ENCODE data around the gene RAP1B. TPM values are rescaled to one million over a fixed set of nuclear protein-coding genes. Genes with fewer than 3 reads are reported as not detected.

Gene RAP1B
- polyA plus RNA-seq, 1 donor (not counting 4 experiments of a cell fraction or from before 2014, with no cell fraction given), result 274 TPM

- H3K9me1 ChIP-seq (ENCODE audit: control insufficient read depth, extremely low read depth, insufficient read depth, low read length), result no peaks in the 10 kb centered on the region
- FAIRE-seq (no peak), DNase-seq (ENCODE audit: low read depth, low spot score) (no peak)
- TF ChIP-seq, protein P1, sequence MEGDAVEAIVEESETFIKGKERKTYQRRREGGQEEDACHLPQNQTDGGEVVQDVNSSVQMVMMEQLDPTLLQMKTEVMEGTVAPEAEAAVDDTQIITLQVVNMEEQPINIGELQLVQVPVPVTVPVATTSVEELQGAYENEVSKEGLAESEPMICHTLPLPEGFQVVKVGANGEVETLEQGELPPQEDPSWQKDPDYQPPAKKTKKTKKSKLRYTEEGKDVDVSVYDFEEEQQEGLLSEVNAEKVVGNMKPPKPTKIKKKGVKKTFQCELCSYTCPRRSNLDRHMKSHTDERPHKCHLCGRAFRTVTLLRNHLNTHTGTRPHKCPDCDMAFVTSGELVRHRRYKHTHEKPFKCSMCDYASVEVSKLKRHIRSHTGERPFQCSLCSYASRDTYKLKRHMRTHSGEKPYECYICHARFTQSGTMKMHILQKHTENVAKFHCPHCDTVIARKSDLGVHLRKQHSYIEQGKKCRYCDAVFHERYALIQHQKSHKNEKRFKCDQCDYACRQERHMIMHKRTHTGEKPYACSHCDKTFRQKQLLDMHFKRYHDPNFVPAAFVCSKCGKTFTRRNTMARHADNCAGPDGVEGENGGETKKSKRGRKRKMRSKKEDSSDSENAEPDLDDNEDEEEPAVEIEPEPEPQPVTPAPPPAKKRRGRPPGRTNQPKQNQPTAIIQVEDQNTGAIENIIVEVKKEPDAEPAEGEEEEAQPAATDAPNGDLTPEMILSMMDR (optimal IDR thresholded peaks at IDR 0.05 in 1 of 3, IDR thresholded peaks at IDR 0.05 in 1 of 3, conservative IDR thresholded peaks at IDR 0.05 in 1 of 3; ENCODE audit: extremely low read depth in 1 of 3, insufficient read depth in 2 of 3, low read length in 3 of 3), result no peak
- no peak for TF ChIP-seq EZH2 (IDR thresholded peaks at IDR 0.05; ENCODE audit: low read length)
- peaks cover 15% of the 10 kb centered on the region for H3K4me1 ChIP-seq (ENCODE audit: control insufficient read depth, extremely low read depth, insufficient read depth, low read length)
- H4K20me1 ChIP-seq (ENCODE audit: control insufficient read depth, extremely low read depth, insufficient read depth, low read length), result no peaks in the 10 kb centered on the region
- no peak overlapping the region for H3K27ac ChIP-seq (ENCODE audit: control insufficient read depth, insufficient read depth, low read length)
- no peak overlapping the region for H2AFZ ChIP-seq (ENCODE audit: control insufficient read depth, low read length)
- H3K79me2 ChIP-seq (ENCODE audit: control insufficient read depth, insufficient read depth, low read length), result no peaks in the 10 kb centered on the region
- H3K27me3 ChIP-seq (ENCODE audit: control insufficient read depth, extremely low read depth, insufficient read depth, low read length), result no peaks in the 10 kb centered on the region
- dilution Hi-C loops (cut with MboI; ENCODE audit: extremely low pct_ligation_motif_present, low sequenced_read_pairs), result no loop called here
- peaks cover 4% of the 10 kb centered on the region for H3K9me3 ChIP-seq (ENCODE audit: control insufficient read depth, low read depth, low read length)
- H3K4me2 ChIP-seq (ENCODE audit: control insufficient read depth, extremely low read depth, insufficient read depth, low read depth, low read length), result no peak overlapping the region
- H3K36me3 ChIP-seq (ENCODE audit: control insufficient read depth in 2 of 2, extremely low read depth in 1 of 2, insufficient read depth in 2 of 2, low read length in 2 of 2), result no peaks in the 10 kb centered on the region
- no peak overlapping the region for H3K4me3 ChIP-seq (ENCODE audit: control insufficient read depth in 2 of 3, extremely low read depth in 1 of 3, insufficient read depth in 2 of 3, low read depth in 1 of 3, low read length in 3 of 3)
- H3K9ac ChIP-seq (ENCODE audit: control insufficient read depth, extremely low read depth, insufficient read depth, low read length), result no peak overlapping the region
Observed at GRCh38 chr12:68585966-68586365, 24.7 kb upstream of the RAP1B start.

GRCh38 chr12:68587448-68587873 lies 23.2 kb upstream of the RAP1B start:
- no peak for DNase-seq (ENCODE audit: low read depth, low spot score)
- dilution Hi-C loops (cut with MboI; ENCODE audit: extremely low pct_ligation_motif_present, low sequenced_read_pairs), result no loop called here
- no peak for FAIRE-seq
- no peak overlapping the region for H2AFZ ChIP-seq (ENCODE audit: control insufficient read depth, low read length)
- H3K9me3 ChIP-seq (ENCODE audit: control insufficient read depth, low read depth, low read length), result peaks cover 4% of the 10 kb centered on the region
- no peak for TF ChIP-seq EZH2 (IDR thresholded peaks at IDR 0.05; ENCODE audit: low read length)
- TF ChIP-seq, protein P1 (optimal IDR thresholded peaks at IDR 0.05 in 1 of 3, IDR thresholded peaks at IDR 0.05 in 1 of 3, conservative IDR thresholded peaks at IDR 0.05 in 1 of 3; ENCODE audit: extremely low read depth in 1 of 3, insufficient read depth in 2 of 3, low read length in 3 of 3), result no peak
- no peaks in the 10 kb centered on the region for H3K9me1 ChIP-seq (ENCODE audit: control insufficient read depth, extremely low read depth, insufficient read depth, low read length)
- H3K4me3 ChIP-seq (ENCODE audit: control insufficient read depth in 2 of 3, extremely low read depth in 1 of 3, insufficient read depth in 2 of 3, low read depth in 1 of 3, low read length in 3 of 3), result no peak overlapping the region
- H3K27ac ChIP-seq (ENCODE audit: control insufficient read depth, insufficient read depth, low read length), result no peak overlapping the region
- no peak overlapping the region for H3K9ac ChIP-seq (ENCODE audit: control insufficient read depth, extremely low read depth, insufficient read depth, low read length)
- H3K36me3 ChIP-seq (ENCODE audit: control insufficient read depth in 2 of 2, extremely low read depth in 1 of 2, insufficient read depth in 2 of 2, low read length in 2 of 2), result no peaks in the 10 kb centered on the region
- no peaks in the 10 kb centered on the region for H3K27me3 ChIP-seq (ENCODE audit: control insufficient read depth, extremely low read depth, insufficient read depth, low read length)
- H3K79me2 ChIP-seq (ENCODE audit: control insufficient read depth, insufficient read depth, low read length), result no peaks in the 10 kb centered on the region
- peaks cover 15% of the 10 kb centered on the region for H3K4me1 ChIP-seq (ENCODE audit: control insufficient read depth, extremely low read depth, insufficient read depth, low read length)
- no peaks in the 10 kb centered on the region for H4K20me1 ChIP-seq (ENCODE audit: control insufficient read depth, extremely low read depth, insufficient read depth, low read length)
- H3K4me2 ChIP-seq (ENCODE audit: control insufficient read depth, extremely low read depth, insufficient read depth, low read depth, low read length), result no peak overlapping the region
